Heart left ventricle (tissue), 16 donors: ENCODE data around the gene TOMM5. TPM values are rescaled to one million over a fixed set of nuclear protein-coding genes. Genes with fewer than 3 reads are reported as not detected.

Experiments used
- ATAC-seq, 4 donors: fragments of 200-7000 bp; cut with Tn5 transposase; one replicate each; pipeline ENCODE4 v1.9.1; 2020 to 2022; ENCODE audit warnings: moderate library complexity in 4 of 4, mild to moderate bottlenecking in 3 of 4, moderate number of reproducible peaks in 1 of 4
- DNase-seq, 5 donors: peaks; one replicate each; pipeline ENCODE4 v3.0.0-alpha.2; 2020
- H3K27ac ChIP-seq, 12 donors: fragments of 200-600 bp; sonication (generic) in 4 of 12; one replicate each; pipeline versions ENCODE4 v1.5.0 to v1.8.0; 2016 to 2022; ENCODE audit warnings: mild to moderate bottlenecking in 2 of 12
- H3K27me3 ChIP-seq, 9 donors: fragments of 200-600 bp; sonication (generic) in 2 of 9; one replicate each; pipeline versions ENCODE4 v1.5.1 to v1.8.0; 2016 to 2022; ENCODE audit warnings: mild to moderate bottlenecking in 3 of 9
- H3K36me3 ChIP-seq, 9 donors: fragments of 200-600 bp; sonication (generic) in 2 of 9; one replicate each; pipeline versions ENCODE4 v1.5.0 to v1.8.0; 2018 to 2022; ENCODE audit warnings: mild to moderate bottlenecking in 2 of 9
- H3K4me1 ChIP-seq, 12 donors: fragments of 200-600 bp; sonication (generic) in 4 of 12; one replicate each; pipeline versions ENCODE4 v1.5.0 to v1.8.0; 2016 to 2022; ENCODE audit warnings: mild to moderate bottlenecking in 3 of 12
- H3K4me3 ChIP-seq, 12 donors: fragments of 200-600 bp; sonication (generic) in 4 of 12; one replicate each; pipeline versions ENCODE4 v1.5.0 to v1.8.0; 2017 to 2022; ENCODE audit warnings: mild to moderate bottlenecking in 9 of 12, moderate library complexity in 4 of 12
- H3K9me3 ChIP-seq, 12 donors: fragments of 200-600 bp; sonication (generic) in 4 of 12; one replicate each; pipeline versions ENCODE4 v1.5.0 to v1.8.0; 2016 to 2022; ENCODE audit warnings: mild to moderate bottlenecking in 1 of 12
- POLR2A ChIP-seq, 2 donors: fragments of 450-650 bp; IDR thresholded peaks; one replicate each; pipeline ENCODE4 v1.6.1; 2017; ENCODE audit warnings: antibody characterized with exemption in 2 of 2, mild to moderate bottlenecking in 2 of 2, moderate library complexity in 2 of 2
- WGBS, 4 donors: extraction: QIAGEN DNeasy Blood & Tissue Kit in 2 of 4; methylation state at CpG; one replicate each; pipeline versions ENCODE4 v1.1.5 to v1.1.7; 2013 to 2018; 5-methylcytosine and 5-hydroxymethylcytosine counted together
- intact Hi-C, 10 donors: fragments of 100-400 bp; cut with DNase I; formaldehyde crosslinking; loops; one replicate each; pipeline versions ENCODE4 v1.11.1 to v1.14.2; 2022
- polyA plus RNA-seq, 2 donors: library from polyadenylated mRNA; stranded (reverse); fragments of 200-250 nt; gene quantifications; one replicate each; pipeline ENCODE4 v1.2.3, GENCODE V29; 2013
- total RNA-seq, 9 donors: library from RNA; depleted of rRNA in 2 of 9; stranded (reverse); fragments of >200 nt in 2 of 9; fragmentation: NEBNext Ultra II Directional in 3 of 9; extraction: Animal tissue kit (Norgen Biotek cat#: 25700) in 3 of 9; gene quantifications; one replicate each; pipeline versions ENCODE4 v1.1.0 to v1.2.4, GENCODE V29; 2016 to 2023
- TF ChIP-seq, protein P1 (sequence below), 12 donors: fragments of 200-600 bp; sonication (generic) in 4 of 12; IDR thresholded peaks; one replicate each; pipeline versions ENCODE4 v1.5.0 to v1.8.0; 2018 to 2022; ENCODE audit warnings: antibody characterized with exemption in 12 of 12, mild to moderate bottlenecking in 5 of 12
- donor health status: ischemic (EF 13 %, LVEDD 7.1; RV severe dilation, severe dysfunction).
- donor health status: healthy with polysubstance abuse.
- donor health status: DM: no; HTN: yes; CAD: no.
- donor health status: DM: no; HTN: no; CAD: no.
- donor health status: ischemic (EF 25% LVEDD 6.9; RV normal size, moderate dysfunction).
- donor health status: ischemic (EF 25% LVEDD 5.7; RV mildly dilated, moderate dysfunction).
- donor health status: healthy.
- donor health status: DM: yes; HTN: yes; CAD: no.
- donor health status: ischemic (EF 35%, LVEDD 5.7; RV mildly dilated, moderate dysfunction).
- donor health status: nonischemic (EF 11% LVEDD 7.7; RV severe dilation, severe dysfunction).
- donor health status: DM: yes; HTN: yes; CAD: no.
- donor health status: PGD.
- donor health status: ischemic (EF 29% LVEDD 5.4; RV normal size, mild dysfunction).
- donor health status: nonischemic (EF 23%, LVEDD 6.1; RV moderate dilation, normal function).

TOMM5 gene
- total and polyA plus RNA-seq, 11 donors = 39.7 to 139 (median 50.4) TPM

DNA sequence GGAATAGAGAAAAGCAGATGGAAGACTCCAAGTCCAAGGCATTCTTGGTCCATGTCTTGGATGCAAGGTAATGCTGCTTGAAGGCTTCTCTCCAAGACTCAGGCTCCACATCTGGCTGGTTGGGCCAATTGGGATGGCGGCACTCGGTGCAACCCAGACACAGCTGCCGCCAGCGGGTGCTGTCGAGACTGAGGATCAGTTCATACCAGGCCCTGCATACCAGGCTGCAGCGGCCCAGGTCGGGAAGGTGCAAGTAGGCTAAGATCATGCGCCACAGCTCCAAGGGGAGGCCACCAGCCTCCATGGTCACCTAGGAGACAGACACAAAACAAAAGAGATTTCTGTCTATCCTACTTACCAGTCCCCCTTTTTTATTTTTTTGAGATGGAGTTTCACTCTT lies 50.9 kb downstream of the TOMM5 start:
- Histone ChIP-seq H3K9me3 (no peaks in the 10 kb centered on the region), H3K4me3 (no peak overlapping the region), H3K36me3 (peaks cover 0 to 46% (median 24%) of the 10 kb centered on the region in 9 donors), H3K27me3 (no peaks in the 10 kb centered on the region), H3K4me1 (peaks cover 0 to 9% (median 0%) of the 10 kb centered on the region in 12 donors), H3K27ac (no peak overlapping the region)
- ATAC-seq (no peak), DNase-seq (no peak)
- intact Hi-C loops = no loop called here
- TF ChIP-seq, protein P1, sequence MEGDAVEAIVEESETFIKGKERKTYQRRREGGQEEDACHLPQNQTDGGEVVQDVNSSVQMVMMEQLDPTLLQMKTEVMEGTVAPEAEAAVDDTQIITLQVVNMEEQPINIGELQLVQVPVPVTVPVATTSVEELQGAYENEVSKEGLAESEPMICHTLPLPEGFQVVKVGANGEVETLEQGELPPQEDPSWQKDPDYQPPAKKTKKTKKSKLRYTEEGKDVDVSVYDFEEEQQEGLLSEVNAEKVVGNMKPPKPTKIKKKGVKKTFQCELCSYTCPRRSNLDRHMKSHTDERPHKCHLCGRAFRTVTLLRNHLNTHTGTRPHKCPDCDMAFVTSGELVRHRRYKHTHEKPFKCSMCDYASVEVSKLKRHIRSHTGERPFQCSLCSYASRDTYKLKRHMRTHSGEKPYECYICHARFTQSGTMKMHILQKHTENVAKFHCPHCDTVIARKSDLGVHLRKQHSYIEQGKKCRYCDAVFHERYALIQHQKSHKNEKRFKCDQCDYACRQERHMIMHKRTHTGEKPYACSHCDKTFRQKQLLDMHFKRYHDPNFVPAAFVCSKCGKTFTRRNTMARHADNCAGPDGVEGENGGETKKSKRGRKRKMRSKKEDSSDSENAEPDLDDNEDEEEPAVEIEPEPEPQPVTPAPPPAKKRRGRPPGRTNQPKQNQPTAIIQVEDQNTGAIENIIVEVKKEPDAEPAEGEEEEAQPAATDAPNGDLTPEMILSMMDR (IDR thresholded peaks at IDR 0.05) = no peak
- TF ChIP-seq POLR2A (IDR thresholded peaks at IDR 0.05) = no peak
- 92 to 99% (median 98%) methylated on average over 8 of the region's 8 CpGs for WGBS, 4 donors

DNA sequence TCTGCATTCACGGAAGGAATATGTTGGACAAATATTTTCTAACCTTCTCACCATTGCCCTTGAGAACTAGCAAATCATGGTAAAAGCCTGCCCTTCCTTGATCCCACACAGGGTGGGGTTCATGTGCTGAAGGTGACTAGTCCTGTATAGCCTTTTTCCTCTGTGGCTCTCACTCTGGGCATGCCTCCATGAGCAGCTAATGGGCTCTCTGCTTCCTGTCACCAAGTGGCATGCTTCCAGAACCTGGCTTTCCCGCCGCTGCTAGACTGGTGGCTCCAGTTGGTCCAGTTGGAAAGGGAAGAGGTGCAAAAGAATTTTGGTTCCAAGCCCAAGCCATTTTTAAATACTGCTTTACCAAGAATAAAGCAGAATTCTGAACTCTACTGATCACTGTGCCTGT lies 51.8 kb downstream of the TOMM5 start:
- Histone ChIP-seq H3K36me3 (peaks cover 0 to 54% (median 28%) of the 10 kb centered on the region in 9 donors), H3K9me3 (no peaks in the 10 kb centered on the region), H3K4me1 (peaks cover 0 to 9% (median 0%) of the 10 kb centered on the region in 12 donors), H3K27ac (no peak overlapping the region), H3K4me3 (no peak overlapping the region), H3K27me3 (no peaks in the 10 kb centered on the region)
- intact Hi-C loops = no loop called here
- ATAC-seq = peak; percentile 78 to 85 (median 84)
- WGBS, 4 donors = 46 to 59% (median 49%) methylated on average over 3 of the region's 3 CpGs
- no peak for TF ChIP-seq POLR2A (IDR thresholded peaks at IDR 0.05)
- TF ChIP-seq, protein P1 (IDR thresholded peaks at IDR 0.05) = no peak
- peak in 4 of 5 donors; percentile 58 to 69 (median 66) for DNase-seq

DNA sequence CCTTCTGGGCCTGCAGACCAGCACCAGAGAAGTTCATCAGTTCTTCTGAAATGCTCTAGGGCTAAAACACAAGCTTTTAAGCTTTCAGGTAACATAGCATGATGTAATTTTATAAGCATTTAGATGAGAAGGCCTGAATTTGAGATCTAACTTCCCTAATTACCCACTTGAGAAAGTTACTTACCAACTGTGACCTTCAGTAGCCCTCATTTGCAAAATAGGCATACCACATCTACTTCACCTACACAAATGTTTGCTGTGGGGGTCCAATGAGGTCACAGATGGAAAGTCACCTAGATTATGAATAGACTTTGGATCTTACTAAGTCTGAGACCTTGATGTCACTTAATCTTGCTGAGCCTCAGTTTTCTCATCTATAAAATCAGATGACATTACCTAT lies 52.8 kb downstream of the TOMM5 start:
- Histone ChIP-seq H3K27me3 (no peaks in the 10 kb centered on the region), H3K36me3 (peaks cover 0 to 56% (median 33%) of the 10 kb centered on the region in 9 donors), H3K9me3 (no peaks in the 10 kb centered on the region), H3K27ac (no peak overlapping the region), H3K4me3 (no peak overlapping the region), H3K4me1 (peaks cover 0 to 9% (median 0%) of the 10 kb centered on the region in 12 donors)
- ATAC-seq (no peak), DNase-seq (no peak)
- TF ChIP-seq, protein P1 (IDR thresholded peaks at IDR 0.05) = no peak
- no peak for TF ChIP-seq POLR2A (IDR thresholded peaks at IDR 0.05)
- intact Hi-C loops = no loop called here

Other genes starting within 250 kb of the TOMM5 start
- 100 to 1,000 TPM in 8 of 9 donors, 10 to 100 TPM in 1; 94.9 to 209 (median 111) TPM for gene GRHPR, start 169.9 kb downstream of the TOMM5 start, total RNA-seq
- 100 to 1,000 TPM in 1 of 2 donors, 10 to 100 TPM in 1; 91.0 to 134 TPM for gene GRHPR, start 169.9 kb downstream of the TOMM5 start, polyA plus RNA-seq
- 1 to 10 TPM; 5.2 to 8.0 (median 6.3) TPM for gene ZBTB5, start 127.1 kb downstream of the TOMM5 start, total RNA-seq
- 1 to 10 TPM; 1.8 to 7.4 TPM for gene ZBTB5, start 127.1 kb downstream of the TOMM5 start, polyA plus RNA-seq
- 10 to 100 TPM; 11.2 to 24.8 (median 12.8) TPM for gene POLR1E, start 106.6 kb downstream of the TOMM5 start, total RNA-seq
- 10 to 100 TPM in 1 of 2 donors, 1 to 10 TPM in 1; 6.9 to 27.0 TPM for gene POLR1E, start 106.6 kb downstream of the TOMM5 start, polyA plus RNA-seq
- 1 to 10 TPM; 5.5 to 9.8 (median 7.3) TPM for gene FBXO10, start 16.2 kb downstream of the TOMM5 start, total RNA-seq
- 1 to 10 TPM; 2.4 to 6.0 TPM for gene FBXO10, start 16.2 kb downstream of the TOMM5 start, polyA plus RNA-seq
- 1 to 10 TPM in 5 of 9 donors, under 1 TPM in 4; 0.59 to 1.9 (median 1.0) TPM for gene FRMPD1, start 58.4 kb upstream of the TOMM5 start, total RNA-seq
- under 1 TPM; 0.03 to 0.30 TPM for gene FRMPD1, start 58.4 kb upstream of the TOMM5 start, polyA plus RNA-seq
- 1 to 10 TPM; 2.7 to 5.5 (median 3.5) TPM for gene TRMT10B, start 161.2 kb upstream of the TOMM5 start, total RNA-seq
- 1 to 10 TPM; 2.7 to 3.5 TPM for gene TRMT10B, start 161.2 kb upstream of the TOMM5 start, polyA plus RNA-seq
- 10 to 100 TPM in 8 of 9 donors, 1 to 10 TPM in 1; 9.6 to 18.6 (median 14.0) TPM for gene EXOSC3, start 192.5 kb upstream of the TOMM5 start, total RNA-seq
- 10 to 100 TPM in 1 of 2 donors, 1 to 10 TPM in 1; 10.0 to 24.0 TPM for gene EXOSC3, start 192.5 kb upstream of the TOMM5 start, polyA plus RNA-seq
- 10 to 100 TPM; 13.3 to 24.3 (median 20.1) TPM for gene DCAF10, start 208.2 kb upstream of the TOMM5 start, total RNA-seq
- 10 to 100 TPM in 1 of 2 donors, 1 to 10 TPM in 1; 5.0 to 15.5 TPM for gene DCAF10, start 208.2 kb upstream of the TOMM5 start, polyA plus RNA-seq